SK-N-MC (cell line): ENCODE data around the gene MINDY3.

Experiments
- EZH2 ChIP-seq: fragments of 200-600 bp; sonication (generic); IDR thresholded peaks from one replicate; pipeline ENCODE4 v1.6.1; 2017; ENCODE audit warnings: antibody characterized with exemption
- FOXP2 ChIP-seq: optimal IDR thresholded peaks from 2 replicates; pipeline ENCODE3; 2011; ENCODE audit warnings: mild to moderate bottlenecking, moderate library complexity; ENCODE audit not compliant: insufficient read depth; ENCODE audit errors: extremely low read length, control extremely low read depth
- POLR2AphosphoS5 ChIP-seq: IDR thresholded peaks from 2 replicates; pipeline ENCODE4 v1.6.1; 2012; ENCODE audit warnings: mild to moderate bottlenecking, low read depth, low read length, borderline replicate concordance

DNA sequence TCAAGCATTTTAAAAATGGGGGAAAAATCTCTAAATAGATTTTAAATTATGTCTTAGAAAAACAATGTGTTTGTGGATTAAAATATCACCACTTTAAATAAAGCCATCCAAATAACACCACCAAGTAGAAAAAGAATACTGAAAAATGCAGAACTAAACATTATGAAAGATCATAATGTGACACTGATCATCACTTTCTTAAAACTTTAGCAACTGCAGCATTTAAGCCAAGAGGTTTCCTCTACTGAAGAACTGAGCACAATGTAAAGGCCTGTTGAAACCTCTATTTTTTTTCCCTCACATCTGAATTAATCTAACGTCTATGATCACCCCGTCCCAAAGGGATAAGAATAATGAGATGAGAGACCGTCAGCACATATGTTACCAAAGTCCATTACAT is 18.6 kb downstream of the MINDY3 start:
- TF ChIP-seq EZH2 (no peak), POLR2AphosphoS5 (no peak), FOXP2 (no peak)
